Smooth muscle cell (in vitro differentiated cells): ENCODE results near the gene CTLA4. TPM values are rescaled to one million over a fixed set of nuclear protein-coding genes. Genes with fewer than 3 reads are reported as not detected.

Experiments used
- DNase-seq: peaks from one replicate; lab custom pipeline; 2025; ENCODE audit not compliant: unreplicated experiment; lab: John Stamatoyannopoulos, UW
- H2AFZ ChIP-seq: fragments of 200-600 bp; sonication (generic); 2 replicates; pipeline ENCODE4 v1.6.0; 2016; ENCODE audit warnings: antibody characterized with exemption, low read depth, mild to moderate bottlenecking
- H3F3A ChIP-seq: fragments of 200-600 bp; sonication (generic); 2 replicates; pipeline ENCODE4 v1.6.0; 2017; ENCODE audit warnings: antibody characterized with exemption, low read depth
- H3K27ac ChIP-seq: fragments of 200-600 bp; sonication (generic); 2 replicates; pipeline ENCODE4 v1.5.1; 2016; ENCODE audit warnings: low read depth, mild to moderate bottlenecking
- H3K27me3 ChIP-seq: fragments of 200-600 bp; sonication (generic); 2 replicates; pipeline ENCODE4 v1.6.1; 2016; ENCODE audit warnings: low read depth, mild to moderate bottlenecking
- H3K36me3 ChIP-seq: fragments of 200-600 bp; sonication (generic); 2 replicates; pipeline ENCODE4 v1.5.1; 2016; ENCODE audit warnings: low read depth
- H3K4me1 ChIP-seq: fragments of 200-600 bp; sonication (generic); 2 replicates; pipeline ENCODE4 v1.5.1; 2016; ENCODE audit warnings: low read depth
- H3K4me2 ChIP-seq: fragments of 200-600 bp; sonication (generic); 2 replicates; pipeline ENCODE4 v1.6.0; 2016; ENCODE audit warnings: mild to moderate bottlenecking
- H3K4me3 ChIP-seq: fragments of 200-600 bp; sonication (generic); 2 replicates; pipeline ENCODE4 v1.5.1; 2016; ENCODE audit warnings: mild to moderate bottlenecking
- H3K79me2 ChIP-seq: fragments of 200-600 bp; sonication (generic); 2 replicates; pipeline ENCODE4 v1.6.0; 2016; ENCODE audit warnings: low read depth, mild to moderate bottlenecking
- H3K9ac ChIP-seq: fragments of 200-600 bp; sonication (generic); 2 replicates; pipeline ENCODE4 v1.6.0; 2016; ENCODE audit warnings: low read depth
- H3K9me3 ChIP-seq: fragments of 200-600 bp; sonication (generic); replicated peaks from 2 replicates; pipeline ENCODE4 v1.5.1; 2016; ENCODE audit warnings: low read depth
- H4K20me1 ChIP-seq: fragments of 200-600 bp; sonication (generic); 2 replicates; pipeline ENCODE4 v1.6.0; 2016; ENCODE audit warnings: low read depth
- CTCF ChIP-seq: fragments of 200-600 bp; sonication (generic); IDR thresholded peaks from 2 replicates; pipeline ENCODE4 v1.5.1; 2017; ENCODE audit warnings: borderline replicate concordance, mild to moderate bottlenecking, antibody characterized with exemption; ENCODE audit not compliant: insufficient read depth, poor library complexity, severe bottlenecking
- WGBS: methylation state at CpG from one replicate; pipeline ENCODE4 v1.1.7; 2016; ENCODE audit warnings: low lambda C conversion rate; 5-methylcytosine and 5-hydroxymethylcytosine counted together
- polyA plus RNA-seq: library from polyadenylated mRNA; unstranded; fragments of >200 nt; fragmentation: Nextera tagmentation; extraction: Ambion mirVana; gene quantifications from 2 replicates; pipeline ENCODE4 v1.2.1, GENCODE V29; 2016
- total RNA-seq: library from RNA; depleted of rRNA; stranded (reverse); fragments of >200 nt; gene quantifications from 2 replicates; pipeline ENCODE4 v1.2.3, GENCODE V29; 2014

CTLA4 gene
- total and polyA plus RNA-seq, 2 experiments from 2014 or later: not detected

GRCh38 chr2:203882551-203882950 lies 15.0 kb downstream of the CTLA4 start:
- no peak for TF ChIP-seq CTCF
- H3K4me1 ChIP-seq: no peaks in the 10 kb centered on the region
- no peaks in the 10 kb centered on the region for H3K79me2 ChIP-seq
- H3K9me3 ChIP-seq: no peaks in the 10 kb centered on the region
- H3K27ac ChIP-seq: no peak overlapping the region
- peaks cover 5% of the 10 kb centered on the region for H3K27me3 ChIP-seq
- no peaks in the 10 kb centered on the region for H3K36me3 ChIP-seq
- no peak overlapping the region for H3K4me2 ChIP-seq
- H3F3A ChIP-seq: no peaks in the 10 kb centered on the region
- no peaks in the 10 kb centered on the region for H4K20me1 ChIP-seq
- DNase-seq: no peak
- no peak overlapping the region for H3K9ac ChIP-seq
- no peak overlapping the region for H3K4me3 ChIP-seq
- no peak overlapping the region for H2AFZ ChIP-seq
- 97% methylated on average over 1 of the region's 1 CpG for WGBS

- no peaks in the 10 kb centered on the region for H3K79me2 ChIP-seq
- no peaks in the 10 kb centered on the region for H3F3A ChIP-seq
- no peaks in the 10 kb centered on the region for H3K36me3 ChIP-seq
- H3K9me3 ChIP-seq: no peaks in the 10 kb centered on the region
- no peaks in the 10 kb centered on the region for H3K27me3 ChIP-seq
- no peaks in the 10 kb centered on the region for H3K4me1 ChIP-seq
- DNase-seq: no peak
- H3K27ac ChIP-seq: no peak overlapping the region
- no peak overlapping the region for H3K9ac ChIP-seq
- no peak for TF ChIP-seq CTCF
- H2AFZ ChIP-seq: no peak overlapping the region
- no peaks in the 10 kb centered on the region for H4K20me1 ChIP-seq
- H3K4me3 ChIP-seq: no peak overlapping the region
- WGBS: 87% methylated on average over 3 of the region's 3 CpGs
- H3K4me2 ChIP-seq: no peak overlapping the region
Observed at GRCh38 chr2:203886661-203887151, 19.1 kb downstream of the CTLA4 start.

GRCh38 chr2:203887677-203888076 lies 20.1 kb downstream of the CTLA4 start:
- no peak for TF ChIP-seq CTCF
- DNase-seq: no peak
- Histone ChIP-seq H3K9me3 (no peaks in the 10 kb centered on the region), H3K4me3 (no peak overlapping the region), H3K27me3 (no peaks in the 10 kb centered on the region), H3K27ac (no peak overlapping the region), H3F3A (no peaks in the 10 kb centered on the region), H2AFZ (no peak overlapping the region), H3K4me2 (no peak overlapping the region), H3K9ac (no peak overlapping the region), H3K79me2 (no peaks in the 10 kb centered on the region), H3K36me3 (no peaks in the 10 kb centered on the region), H4K20me1 (no peaks in the 10 kb centered on the region), H3K4me1 (no peaks in the 10 kb centered on the region)

- 91% methylated on average over 1 of the region's 1 CpG for WGBS
Observed at GRCh38 chr2:203889542-203889941, 22.0 kb downstream of the CTLA4 start.

More at GRCh38 chr2:203889542-203889941, 22.0 kb downstream of the CTLA4 start:
- Histone ChIP-seq H3K4me1 (no peaks in the 10 kb centered on the region), H4K20me1 (no peaks in the 10 kb centered on the region), H3F3A (no peaks in the 10 kb centered on the region), H3K79me2 (no peaks in the 10 kb centered on the region), H2AFZ (no peak overlapping the region), H3K27ac (no peak overlapping the region), H3K9ac (no peak overlapping the region), H3K36me3 (no peaks in the 10 kb centered on the region), H3K4me3 (no peak overlapping the region), H3K27me3 (no peaks in the 10 kb centered on the region), H3K9me3 (no peaks in the 10 kb centered on the region), H3K4me2 (no peak overlapping the region)
- no peak for TF ChIP-seq CTCF
- no peak for DNase-seq
